HG02885 (cell line): ENCODE measurements around the gene MIPOL1.
"Not testable (repeated sequence)": the region's sequence is repeated elsewhere in the genome, so short reads cannot be mapped to it uniquely, and the experiment has no call there.

Source experiments
- ATAC-seq: cut with Tn5 transposase; IDR thresholded peaks from one replicate; pipeline ENCODE4 v1.9.1; 2021; ENCODE audit warnings: mild to moderate bottlenecking; ENCODE audit not compliant: unreplicated experiment, poor library complexity

MIPOL1 gene

GRCh38 chr14:37437490-37437889, 239.8 kb downstream of the MIPOL1 start:
- no peak for ATAC-seq

DNA sequence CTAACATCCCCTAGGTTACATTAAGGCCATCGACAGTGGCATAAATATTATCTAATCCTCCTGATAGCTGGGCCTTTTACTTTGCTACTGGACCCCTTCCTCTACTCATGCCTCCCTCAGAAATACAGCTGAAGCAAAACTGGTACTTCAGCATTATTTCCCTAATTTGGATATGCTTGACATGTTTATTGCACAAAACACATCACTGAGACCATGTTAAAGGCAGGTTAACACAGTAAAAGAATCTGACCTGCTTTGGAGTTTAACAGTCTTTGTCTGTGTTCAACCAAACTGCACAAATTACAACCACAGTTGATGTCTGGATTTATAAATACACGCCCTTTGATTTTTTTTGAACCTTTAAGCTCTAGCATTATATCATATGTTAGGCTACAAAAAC, 240.7 kb downstream of the MIPOL1 start:
- ATAC-seq: no peak

DNA sequence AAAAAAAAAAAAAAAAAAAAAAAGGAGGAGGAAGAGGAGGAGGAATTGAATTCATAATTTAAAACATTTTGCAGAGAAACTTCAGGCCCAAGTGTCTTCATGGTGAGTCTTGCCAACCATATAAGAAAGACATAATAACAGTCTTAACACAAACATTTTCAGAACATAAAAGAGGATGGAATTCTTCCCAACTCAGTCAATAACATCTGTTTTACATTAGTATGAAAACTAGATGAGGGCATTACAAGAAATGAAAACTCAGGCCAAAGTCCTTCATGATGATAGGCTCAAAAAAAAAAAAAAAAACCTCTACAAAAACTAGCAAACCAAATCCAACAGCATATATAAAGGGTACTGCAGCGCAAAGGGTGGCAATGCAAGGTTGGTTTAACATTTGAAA, 245.7 kb downstream of the MIPOL1 start:
- no peak for ATAC-seq

- no peak for ATAC-seq
These were observed 250.2 kb downstream of the MIPOL1 start for GRCh38 chr14:37447883-37448391.

DNA sequence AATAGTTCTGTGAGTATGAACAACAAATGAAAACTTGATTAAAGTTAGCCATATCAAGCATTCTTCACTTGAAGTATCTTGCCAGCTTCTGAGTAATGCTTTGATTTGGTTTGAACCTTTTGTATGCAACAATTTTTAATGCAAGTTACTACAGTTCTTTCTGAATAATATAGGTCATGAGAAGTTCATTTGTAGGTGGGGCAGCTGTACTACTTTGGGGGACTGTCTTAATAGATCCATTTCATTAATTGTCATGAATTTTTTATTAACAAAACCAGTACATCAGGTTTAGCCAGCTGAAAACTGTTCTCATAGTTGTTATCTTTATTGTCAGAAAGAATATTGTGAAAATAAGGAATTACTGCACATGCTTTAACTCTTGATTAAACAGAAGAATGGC, 254.6 kb downstream of the MIPOL1 start:
- no peak for ATAC-seq

- ATAC-seq: no peak
These were observed 256.2 kb downstream of the MIPOL1 start for GRCh38 chr14:37453985-37454384.

DNA sequence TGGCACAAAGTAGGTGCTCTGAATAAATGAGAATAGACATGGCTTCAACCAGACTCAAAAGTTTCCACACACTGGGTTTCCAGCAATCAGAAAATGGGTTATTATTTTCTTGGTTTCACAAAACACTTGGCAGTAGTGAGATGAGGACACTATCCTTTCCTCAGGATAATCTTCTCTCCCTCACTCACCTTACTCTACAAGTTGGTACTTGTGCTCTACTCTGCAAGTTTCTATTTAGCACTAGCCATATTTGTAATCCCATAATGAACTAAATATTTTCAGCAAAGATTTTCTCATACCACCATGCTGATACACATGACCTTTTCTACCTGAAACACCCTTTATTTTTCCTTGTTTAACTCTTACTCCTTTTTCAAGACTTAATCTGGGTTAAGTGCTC, 259.6 kb downstream of the MIPOL1 start:
- ATAC-seq: no peak

DNA sequence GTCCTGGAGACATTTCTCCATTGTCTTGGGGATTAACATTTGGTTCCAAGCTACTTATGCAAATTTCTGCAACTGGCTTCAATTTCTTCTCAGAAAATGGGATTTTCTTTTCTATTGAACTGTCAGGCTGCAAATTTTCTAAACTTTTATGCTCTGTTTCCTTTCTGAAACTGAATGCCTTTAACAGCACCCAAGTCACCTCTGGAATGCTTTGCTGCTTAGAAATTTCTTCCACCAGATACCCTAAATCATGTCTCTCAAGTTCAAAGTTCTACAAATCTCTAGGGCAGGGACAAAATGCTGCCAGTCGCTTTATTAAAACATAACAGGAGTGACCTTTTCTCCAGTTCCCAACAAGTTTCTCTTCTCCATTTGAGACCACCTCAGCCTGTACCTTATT, 264.7 kb downstream of the MIPOL1 start:
- ATAC-seq: not testable (repeated sequence)

DNA sequence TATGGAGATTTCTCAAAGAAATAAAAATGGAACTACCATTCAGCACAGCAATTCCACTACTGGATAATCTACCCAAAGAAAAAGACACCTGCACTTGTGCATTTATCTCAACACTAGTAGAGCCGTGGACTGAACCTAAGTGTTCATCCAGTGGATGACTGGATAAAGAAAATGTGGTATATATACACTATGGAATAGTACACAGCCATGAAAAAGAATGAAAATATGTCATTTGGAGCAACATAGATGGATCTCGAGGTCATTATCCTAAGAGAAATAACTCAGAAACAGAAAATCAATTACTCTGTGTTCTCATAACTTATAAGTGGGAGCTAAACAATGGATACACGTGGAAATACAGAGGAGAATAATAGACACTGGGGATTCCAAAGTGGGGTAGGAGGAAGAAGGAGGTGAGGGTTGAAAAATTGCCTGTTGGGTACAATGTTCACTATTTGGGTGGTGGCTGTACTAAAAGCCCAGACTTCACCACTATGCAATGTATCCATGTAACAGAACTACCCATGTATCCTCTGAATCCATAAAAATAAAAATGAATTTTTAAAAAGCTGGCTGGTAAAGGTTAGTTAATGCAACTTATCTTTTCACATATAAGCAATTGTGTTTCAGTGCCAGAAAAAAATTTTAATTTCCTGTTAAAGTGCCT, 266.6 kb downstream of the MIPOL1 start:
- ATAC-seq: no peak

DNA sequence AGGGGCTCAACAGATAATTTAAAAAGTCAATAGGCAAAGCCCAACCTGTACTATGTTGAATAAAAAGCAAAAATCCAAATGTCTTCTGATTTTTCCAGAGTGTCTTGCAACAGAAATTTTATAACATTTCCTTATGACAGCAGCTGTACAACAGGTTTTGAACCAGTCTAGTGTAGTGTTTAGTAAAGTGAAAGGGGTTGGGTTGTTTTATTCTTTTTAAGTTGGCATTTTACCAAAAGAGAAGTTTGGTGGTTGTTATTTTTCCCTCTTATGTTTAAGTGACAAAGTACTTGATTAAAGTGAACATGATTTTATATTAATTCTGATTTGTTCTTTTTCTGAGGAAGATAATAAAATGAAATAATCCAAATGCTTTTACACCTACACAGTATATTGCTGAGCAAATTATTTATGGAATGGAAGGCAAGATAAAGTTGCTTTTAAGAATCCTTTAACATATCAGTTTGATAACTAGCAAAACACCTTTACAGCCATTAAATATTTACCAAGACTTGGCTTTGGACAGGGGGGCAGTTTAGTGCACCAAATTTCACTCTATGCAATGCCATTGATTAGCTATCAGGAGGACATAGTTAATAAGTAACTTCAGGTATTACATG, 268.4 kb downstream of the MIPOL1 start:
- ATAC-seq: no peak

DNA sequence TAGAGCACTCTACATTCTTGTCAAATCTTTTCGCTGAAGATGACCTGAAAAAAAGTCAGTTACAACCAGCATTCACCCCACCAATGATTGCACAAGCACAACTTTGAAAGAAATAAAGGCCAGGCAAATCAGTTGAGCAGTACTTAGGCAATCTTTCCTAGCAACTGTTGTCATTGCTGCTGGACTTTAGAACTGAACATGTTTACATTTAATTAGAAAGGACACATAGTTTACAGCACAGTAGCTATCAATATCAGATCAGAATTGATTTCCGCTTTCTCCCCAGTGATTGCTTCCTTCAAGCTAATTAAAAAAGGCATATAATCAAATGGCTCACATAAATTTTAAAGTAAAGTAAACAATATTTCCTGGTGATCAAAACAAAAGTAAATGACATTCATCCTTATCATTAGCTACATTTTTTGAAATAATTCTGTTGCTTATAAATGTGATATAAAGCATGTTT, 268.9 kb downstream of the MIPOL1 start:
- ATAC-seq: no peak

GRCh38 chr14:37469650-37470049, 271.9 kb downstream of the MIPOL1 start:
- no peak for ATAC-seq

- ATAC-seq: no peak
These were observed 272.5 kb downstream of the MIPOL1 start for GRCh38 chr14:37470251-37470650.

DNA sequence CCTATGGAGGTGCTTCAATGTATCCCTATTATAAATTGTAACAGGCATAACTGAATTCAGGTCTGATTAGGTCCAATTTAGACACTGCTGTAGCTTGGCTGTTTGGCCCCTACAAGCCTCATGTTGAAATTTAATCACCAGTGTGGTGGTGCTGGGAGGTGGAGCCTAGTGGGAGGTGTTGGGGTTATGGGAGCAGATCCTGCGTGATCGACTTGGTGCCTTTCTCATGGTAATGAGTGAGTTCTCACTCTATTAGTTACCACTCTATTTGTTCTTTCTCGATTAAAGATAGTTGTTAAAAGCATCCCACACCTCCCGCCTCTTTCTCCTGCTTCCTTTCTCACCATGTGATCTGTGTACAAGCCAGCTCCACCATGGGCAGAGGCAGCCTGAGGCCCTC, 275.2 kb downstream of the MIPOL1 start:
- no peak for ATAC-seq

- no peak for ATAC-seq
These were observed 276.5 kb downstream of the MIPOL1 start for GRCh38 chr14:37474191-37474590.

DNA sequence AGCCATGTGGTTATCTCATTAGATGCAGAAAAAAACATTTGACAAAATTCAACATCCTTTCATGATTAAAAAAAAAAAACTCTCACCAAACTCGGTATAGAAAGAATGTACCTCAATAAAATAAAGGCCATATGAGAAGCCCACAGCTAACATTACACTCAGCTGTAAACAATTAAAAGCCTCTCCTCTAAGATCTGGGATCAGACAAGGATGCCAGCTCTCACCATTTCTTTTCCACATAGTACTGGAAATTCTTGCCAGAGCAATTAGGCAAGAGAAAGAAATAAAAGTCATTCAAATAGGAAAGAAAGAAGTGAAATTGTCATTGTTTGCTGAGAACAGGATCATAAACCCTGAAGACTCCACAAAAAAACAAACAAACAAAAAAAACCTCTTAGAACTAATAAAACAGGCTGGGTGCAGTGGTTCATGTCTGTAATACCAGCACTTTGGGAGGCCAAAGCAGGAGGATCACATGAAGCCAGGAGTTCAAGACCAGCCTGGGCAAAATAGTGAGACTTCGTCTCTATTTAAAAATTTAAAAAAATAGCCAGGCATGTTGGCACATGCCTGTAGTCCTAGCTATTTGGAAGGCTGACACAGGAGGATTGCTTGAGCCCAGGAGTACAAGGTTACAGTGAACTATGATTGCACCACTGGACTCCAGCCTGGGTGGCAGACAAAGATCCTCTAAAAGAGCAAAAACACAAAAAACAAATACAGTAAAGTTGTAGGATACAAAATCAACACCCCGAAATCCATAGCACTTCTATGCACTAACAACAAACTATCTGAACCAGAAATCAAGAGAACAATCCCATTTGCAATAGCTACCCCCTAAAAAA, 282.9 kb downstream of the MIPOL1 start:
- ATAC-seq: no peak

DNA sequence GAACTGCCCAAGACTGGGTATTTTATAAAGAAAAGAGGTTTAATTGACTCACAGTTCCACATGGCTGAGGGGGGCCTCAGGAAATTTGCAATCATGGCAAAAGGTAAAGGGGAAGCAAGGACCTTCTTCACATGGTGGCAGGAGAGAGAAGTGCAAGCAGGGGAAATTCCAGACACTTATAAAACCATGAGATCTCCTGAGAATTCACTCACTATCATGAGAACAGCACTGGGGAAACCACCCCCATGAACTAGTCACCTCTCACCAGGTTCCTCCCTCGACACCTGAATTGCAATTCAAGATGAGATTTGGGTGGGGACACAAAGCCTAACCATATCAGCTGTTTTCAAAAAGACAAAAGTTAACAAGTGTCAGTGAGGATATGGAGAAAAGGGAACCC, 284.7 kb downstream of the MIPOL1 start:
- no peak for ATAC-seq

DNA sequence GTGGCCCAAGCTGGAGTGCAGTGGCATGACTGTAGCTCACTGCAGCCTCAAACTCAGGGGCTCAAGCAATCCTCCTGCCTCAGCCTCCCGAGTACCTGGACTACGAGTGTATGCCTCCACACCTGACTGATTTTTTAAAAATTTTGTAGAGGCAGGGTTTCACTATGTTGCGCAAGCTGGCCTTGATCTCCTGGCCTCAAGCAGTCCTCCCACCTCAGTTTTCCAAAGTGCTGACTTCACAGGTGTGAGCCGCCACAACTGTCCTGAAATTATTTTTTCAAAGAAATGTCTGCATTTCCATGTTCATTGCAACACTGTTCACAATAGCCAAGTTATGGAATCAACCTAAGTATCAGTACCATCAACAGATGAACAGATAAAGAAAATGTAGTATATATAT, 285.9 kb downstream of the MIPOL1 start:
- no peak for ATAC-seq

- no peak for ATAC-seq
These were observed 292.9 kb downstream of the MIPOL1 start for GRCh38 chr14:37490607-37491006.

- ATAC-seq: no peak
These were observed 293.3 kb downstream of the MIPOL1 start for GRCh38 chr14:37491076-37491475.

- ATAC-seq: no peak
These were observed 295.9 kb downstream of the MIPOL1 start for GRCh38 chr14:37493606-37494005.
